Measurements from ENCODE around the gene PAX4. TPM values are rescaled to one million over a fixed set of nuclear protein-coding genes. Genes with fewer than 3 reads are reported as not detected.

PAX4 gene
- total RNA-seq, 6 donors from 2014 or later, result not detected

GRCh38 chr7:127652333-127653248 is 34.6 kb upstream of the PAX4 start:
- peak; percentile 2 to 39 for ATAC-seq (ENCODE audit: low FRiP score in 2 of 2)
- peak overlapping the region; percentile 77 to 99 (median 88) for H3K4me3 ChIP-seq
- H3K36me3 ChIP-seq, result peaks cover 0 to 12% (median 0%) of the 10 kb centered on the region in 4 donors
- no peak for DNase-seq
- H3K9me3 ChIP-seq, result no peaks in the 10 kb centered on the region
- WGBS, 2 donors, result 3% methylated on average over 37 to 38 of the region's 38 CpGs
- H3K27me3 ChIP-seq, result no peaks in the 10 kb centered on the region
- peak overlapping the region; percentile 88 to 98 (median 92) for H3K27ac ChIP-seq
- H3K4me1 ChIP-seq, result peaks cover 20 to 44% (median 26%) of the 10 kb centered on the region in 4 donors
- no peak for TF ChIP-seq EP300 (IDR thresholded peaks at IDR 0.05)
- peak in 1 of 6 experiments; percentile 0 for TF ChIP-seq CTCF (IDR thresholded peaks at IDR 0.05)

- H3K36me3 ChIP-seq, result peaks cover 0 to 5% (median 0%) of the 10 kb centered on the region in 4 donors
- peak; percentile 98 to 99 for ATAC-seq (ENCODE audit: low FRiP score in 2 of 2)
- no peaks in the 10 kb centered on the region for H3K9me3 ChIP-seq
- peak; percentile 99 to 100 for DNase-seq
- peaks cover 20 to 44% (median 26%) of the 10 kb centered on the region in 4 donors for H3K4me1 ChIP-seq
- TF ChIP-seq POLR2A (IDR thresholded peaks at IDR 0.05), result peak; percentile 41 to 94 (median 80)
- TF ChIP-seq POLR2AphosphoS5 (IDR thresholded peaks at IDR 0.05), result peak; percentile 87 to 90
- TF ChIP-seq CTCF (IDR thresholded peaks at IDR 0.05), result peak in 2 of 6 experiments; percentile 18 to 32
- TF ChIP-seq EP300 (IDR thresholded peaks at IDR 0.05), result no peak
- WGBS, 2 donors, result 0% methylated on average over 17 to 52 of the region's 67 CpGs
- peak within 1 kb of the TSS; percentile 77 to 99 (median 88) for H3K4me3 ChIP-seq
- H3K27ac ChIP-seq, result peak within 1 kb of the TSS; percentile 92 to 98 (median 94)
- no peaks in the 10 kb centered on the region for H3K27me3 ChIP-seq
Measured at GRCh38 chr7:127651556-127652332, 33.8 kb upstream of the PAX4 start, which contains the start of gene SND1. TSS of gene SND1 (plus strand) at chr7:127652194. CDS start at chr7:127652374, 180 bp downstream.

- TF ChIP-seq EP300 (IDR thresholded peaks at IDR 0.05) (no peak), POLR2A (IDR thresholded peaks at IDR 0.05) (no peak), CTCF (IDR thresholded peaks at IDR 0.05) (no peak), POLR2AphosphoS5 (IDR thresholded peaks at IDR 0.05) (no peak)
- DNase-seq (peak; percentile 28 to 35), ATAC-seq (ENCODE audit: low FRiP score in 2 of 2) (peak; percentile 23 to 30)
- H3K9me3 ChIP-seq, result no peaks in the 10 kb centered on the region
- 50 to 80% methylated on average over 15 to 28 of the region's 29 CpGs for WGBS, 2 donors
- H3K27ac ChIP-seq, result peak overlapping the region; percentile 92 to 98 (median 94)
- peaks cover 20 to 44% (median 26%) of the 10 kb centered on the region in 4 donors for H3K4me1 ChIP-seq
- no peaks in the 10 kb centered on the region for H3K36me3 ChIP-seq
- no peaks in the 10 kb centered on the region for H3K27me3 ChIP-seq
- peak overlapping the region; percentile 52 to 93 (median 80) for H3K4me3 ChIP-seq
Measured at GRCh38 chr7:127650847-127651555, 33.1 kb upstream of the PAX4 start.

GRCh38 chr7:127648986-127649385 is 31.0 kb upstream of the PAX4 start:
- 70 to 77% methylated on average over 2 of the region's 2 CpGs for WGBS, 2 donors
- H3K27ac ChIP-seq, result no peak overlapping the region
- H3K36me3 ChIP-seq, result no peaks in the 10 kb centered on the region
- no peak overlapping the region for H3K4me3 ChIP-seq
- DNase-seq (no peak), ATAC-seq (ENCODE audit: low FRiP score in 2 of 2) (no peak)
- no peak for TF ChIP-seq POLR2A (IDR thresholded peaks at IDR 0.05)
- TF ChIP-seq CTCF (IDR thresholded peaks at IDR 0.05), result no peak
- no peak for TF ChIP-seq POLR2AphosphoS5 (IDR thresholded peaks at IDR 0.05)
- no peak for TF ChIP-seq EP300 (IDR thresholded peaks at IDR 0.05)
- H3K4me1 ChIP-seq, result peaks cover 11 to 24% (median 17%) of the 10 kb centered on the region in 4 donors
- no peaks in the 10 kb centered on the region for H3K9me3 ChIP-seq
- no peaks in the 10 kb centered on the region for H3K27me3 ChIP-seq
